GM19395 (cell line): ENCODE measurements around the gene ARHGAP23.

ENCODE experiments used
- ATAC-seq: cut with Tn5 transposase; IDR thresholded peaks from one replicate; pipeline ENCODE4 v1.9.1; 2021; ENCODE audit warnings: mild to moderate bottlenecking, moderate library complexity; ENCODE audit not compliant: unreplicated experiment

The ARHGAP23 gene

DNA sequence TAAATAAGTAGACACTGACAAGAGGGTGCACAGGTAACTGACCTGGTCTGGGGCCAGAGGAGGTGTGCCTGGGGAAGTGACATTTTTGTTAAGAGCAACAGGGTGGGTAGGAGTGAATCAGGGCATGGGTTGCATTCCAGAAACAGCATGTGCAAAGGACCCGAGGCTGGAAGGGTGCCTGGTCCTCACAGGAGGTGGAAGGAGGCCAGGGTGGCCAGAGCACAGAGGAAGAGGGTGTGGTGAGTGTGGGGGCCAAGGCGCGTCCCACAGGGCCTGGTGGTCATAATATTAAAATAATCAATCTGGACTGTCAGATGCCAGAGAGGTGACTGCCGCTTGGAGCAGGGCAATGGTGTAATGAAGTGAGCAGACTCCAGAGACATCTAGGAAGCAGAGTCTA, 14.3 kb downstream of the ARHGAP23 start:
- ATAC-seq, result no peak

DNA sequence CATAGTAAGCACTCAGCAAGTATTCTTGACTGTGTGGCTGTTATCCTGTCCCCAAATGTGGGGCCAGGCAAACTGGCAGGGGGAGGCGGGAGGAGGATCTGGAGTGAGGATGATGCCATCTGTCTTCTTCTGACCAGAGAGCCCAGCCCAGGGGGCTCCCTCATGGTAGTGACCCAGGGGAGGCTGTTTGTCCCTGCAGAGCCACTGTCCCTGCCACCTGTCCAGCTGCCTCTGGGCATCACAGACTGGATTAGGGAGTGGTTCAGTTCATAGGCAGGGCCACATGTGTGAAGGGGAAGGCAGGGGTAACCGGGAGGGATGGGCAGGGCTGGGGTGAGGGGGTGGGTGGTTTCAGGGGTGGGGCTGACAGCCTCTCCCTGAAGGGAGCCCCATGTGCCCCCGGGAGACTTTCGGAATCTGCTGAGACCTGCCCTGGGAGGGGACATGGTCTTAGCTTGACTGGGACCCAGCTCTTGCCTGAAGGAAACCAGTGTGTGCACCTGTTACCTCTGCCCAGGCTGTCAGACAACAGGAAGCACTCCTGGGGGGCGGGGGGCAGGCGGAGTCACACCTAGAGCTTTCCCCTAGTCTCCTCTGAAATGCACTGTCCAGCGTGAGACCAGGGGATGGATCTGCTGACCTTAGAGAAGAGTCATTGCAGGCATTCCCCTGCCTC, 15.2 kb downstream of the ARHGAP23 start:
- no peak for ATAC-seq

DNA sequence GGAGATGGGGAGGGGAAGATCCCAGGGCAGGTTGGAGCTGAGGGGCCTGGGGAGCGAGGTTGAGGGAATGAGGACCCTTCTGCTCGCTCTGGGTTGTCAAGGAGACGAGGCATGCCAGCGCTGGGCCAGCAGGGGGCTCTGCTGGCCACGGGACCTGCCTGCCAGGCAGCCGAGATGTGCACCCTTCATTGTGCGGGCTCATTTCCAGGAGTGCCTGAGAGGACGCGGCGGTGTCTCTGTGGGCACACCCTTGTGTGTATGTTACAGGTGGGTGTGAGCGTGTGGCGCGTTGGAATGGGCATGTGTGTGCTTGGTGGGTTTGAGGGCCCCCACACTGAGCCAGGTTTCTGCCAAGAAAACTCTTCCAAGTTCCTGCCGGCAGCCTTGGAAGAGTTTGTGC, 15.9 kb downstream of the ARHGAP23 start:
- no peak for ATAC-seq

DNA sequence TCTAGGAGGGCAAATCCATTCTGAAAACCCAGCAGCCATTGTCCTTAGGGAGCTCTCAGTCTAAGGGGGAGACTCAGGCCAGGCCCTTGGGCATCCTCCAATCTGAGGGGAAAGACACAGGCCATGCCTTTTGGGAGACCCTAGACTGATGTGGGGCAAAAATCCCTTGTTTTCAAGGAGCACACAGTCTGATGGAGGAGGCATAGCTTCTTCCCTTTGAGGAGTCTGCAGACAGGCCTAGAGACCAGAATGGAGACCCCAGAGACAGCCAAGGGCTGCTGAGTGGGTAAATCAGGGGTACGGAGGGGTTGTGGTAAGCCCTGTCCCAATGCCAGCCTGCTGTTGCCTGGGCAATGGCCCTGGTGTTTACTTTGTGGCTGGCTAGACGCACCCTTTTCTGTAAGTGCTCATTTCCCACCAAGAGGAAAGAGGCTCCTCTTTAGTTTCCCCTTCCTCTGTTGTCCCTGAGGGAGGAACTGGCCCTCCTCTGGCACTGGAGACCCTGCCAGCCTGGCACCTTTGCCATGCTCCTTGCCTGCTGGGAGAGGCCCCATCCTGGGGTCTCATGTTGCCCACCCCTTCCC, 19.3 kb downstream of the ARHGAP23 start:
- ATAC-seq, result no peak

DNA sequence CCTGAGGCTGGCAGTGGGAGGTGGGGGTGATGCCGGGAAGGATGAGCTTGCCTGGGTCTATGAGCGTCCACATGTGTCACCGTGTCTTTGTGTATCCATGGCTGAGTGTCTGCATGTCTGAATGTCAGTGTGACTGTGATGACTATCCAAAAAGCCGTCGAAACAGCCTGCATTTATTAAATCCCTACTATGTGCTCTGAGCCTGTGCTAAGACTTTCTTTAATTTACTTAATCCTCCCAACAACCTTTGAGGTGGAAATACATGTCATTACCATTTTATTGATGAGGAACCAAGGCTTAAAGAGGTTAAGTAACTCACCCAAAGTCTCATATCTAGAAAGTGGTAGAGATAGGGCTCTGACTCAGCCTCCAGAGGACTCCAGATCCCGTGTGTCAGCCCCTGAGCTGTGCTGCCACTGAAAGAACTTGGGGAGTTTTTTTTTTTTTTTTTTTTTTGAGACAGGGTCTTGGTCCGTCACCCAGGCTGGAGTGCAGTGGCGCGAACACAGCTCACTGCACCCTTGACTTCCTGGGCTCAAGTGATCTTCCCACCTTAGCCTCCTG, 20.0 kb downstream of the ARHGAP23 start:
- no peak for ATAC-seq

DNA sequence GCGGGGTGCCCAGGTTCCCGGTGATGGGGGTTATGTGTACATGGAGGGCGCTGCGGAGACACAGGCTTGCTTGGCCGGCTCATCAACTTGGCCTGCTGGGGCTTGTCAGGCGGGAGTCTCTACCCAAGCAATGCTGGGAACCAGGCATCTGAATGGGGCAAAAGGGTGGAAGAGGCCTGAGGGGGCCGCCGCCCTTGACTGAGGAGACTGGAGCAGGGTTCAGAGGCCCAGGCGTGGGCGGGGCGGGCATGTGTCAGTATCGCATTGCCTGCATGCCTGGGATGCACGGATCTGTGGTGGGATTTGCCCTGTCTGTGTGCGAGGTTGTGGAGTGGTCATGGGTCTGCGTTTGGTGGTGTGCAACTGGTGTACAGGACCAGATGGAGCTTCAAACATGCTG, 21.1 kb downstream of the ARHGAP23 start:
- no peak for ATAC-seq

DNA sequence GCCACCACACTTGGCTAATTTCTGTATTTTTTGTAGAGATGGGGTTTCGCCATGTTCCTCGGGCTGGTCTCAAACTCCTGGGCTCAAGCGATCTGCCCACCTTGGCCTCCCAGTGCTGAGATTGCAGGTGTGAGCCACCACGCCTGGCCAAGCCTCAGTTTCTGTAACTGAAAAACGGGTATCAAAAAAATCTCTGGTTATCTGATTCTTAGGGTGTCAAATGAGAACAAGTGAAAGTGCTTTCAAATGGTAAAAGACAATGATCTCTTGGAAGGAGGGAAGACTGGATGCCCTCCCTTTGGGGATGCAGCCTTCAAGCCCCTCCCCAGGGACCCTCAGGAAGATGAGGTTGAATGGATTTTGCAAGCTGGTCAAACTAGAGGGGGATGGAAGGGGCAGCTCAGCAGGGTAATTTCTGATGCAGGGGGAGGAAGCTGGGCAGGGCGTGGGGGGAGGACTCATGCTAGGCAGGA, 22.3 kb downstream of the ARHGAP23 start:
- no peak for ATAC-seq

DNA sequence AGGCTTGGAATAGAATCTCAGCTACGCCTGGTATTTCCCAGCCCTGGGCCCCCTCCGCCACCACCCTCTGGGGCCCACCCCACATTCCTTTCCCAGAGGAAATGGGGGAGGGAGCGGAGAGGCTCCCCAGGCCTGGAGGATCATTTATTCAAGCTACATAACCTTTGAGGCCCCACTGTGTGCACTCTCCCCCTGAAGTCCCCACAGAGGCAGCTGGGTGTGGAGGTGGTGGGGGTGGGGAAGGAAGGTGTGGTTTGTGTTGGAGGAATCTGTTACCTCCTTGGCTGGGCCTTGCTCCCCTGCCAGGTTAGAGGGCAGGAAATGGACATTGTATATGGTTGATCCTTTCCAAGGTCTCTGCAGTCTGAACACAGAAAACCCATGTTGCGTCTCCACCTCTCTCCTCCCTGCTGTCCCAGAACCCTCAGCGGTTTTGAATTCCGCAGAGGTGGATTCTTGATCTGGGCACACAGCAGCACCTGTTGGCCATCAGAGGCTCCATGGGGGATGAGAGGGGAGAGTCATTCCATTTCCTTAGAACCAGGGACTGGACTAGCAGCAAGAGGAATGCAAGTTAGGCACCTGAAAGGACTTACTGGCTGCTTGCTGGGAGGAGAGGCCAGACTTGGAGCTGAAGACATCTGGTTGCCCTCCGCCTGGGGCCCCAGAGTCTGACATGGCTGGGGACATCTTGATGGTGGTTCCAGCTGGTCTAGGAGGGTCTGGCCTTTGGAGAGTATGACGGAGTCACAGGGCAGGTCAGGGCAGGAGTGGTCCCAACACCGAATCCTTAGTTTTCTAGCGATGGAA, 23.0 kb downstream of the ARHGAP23 start:
- ATAC-seq, result no peak

DNA sequence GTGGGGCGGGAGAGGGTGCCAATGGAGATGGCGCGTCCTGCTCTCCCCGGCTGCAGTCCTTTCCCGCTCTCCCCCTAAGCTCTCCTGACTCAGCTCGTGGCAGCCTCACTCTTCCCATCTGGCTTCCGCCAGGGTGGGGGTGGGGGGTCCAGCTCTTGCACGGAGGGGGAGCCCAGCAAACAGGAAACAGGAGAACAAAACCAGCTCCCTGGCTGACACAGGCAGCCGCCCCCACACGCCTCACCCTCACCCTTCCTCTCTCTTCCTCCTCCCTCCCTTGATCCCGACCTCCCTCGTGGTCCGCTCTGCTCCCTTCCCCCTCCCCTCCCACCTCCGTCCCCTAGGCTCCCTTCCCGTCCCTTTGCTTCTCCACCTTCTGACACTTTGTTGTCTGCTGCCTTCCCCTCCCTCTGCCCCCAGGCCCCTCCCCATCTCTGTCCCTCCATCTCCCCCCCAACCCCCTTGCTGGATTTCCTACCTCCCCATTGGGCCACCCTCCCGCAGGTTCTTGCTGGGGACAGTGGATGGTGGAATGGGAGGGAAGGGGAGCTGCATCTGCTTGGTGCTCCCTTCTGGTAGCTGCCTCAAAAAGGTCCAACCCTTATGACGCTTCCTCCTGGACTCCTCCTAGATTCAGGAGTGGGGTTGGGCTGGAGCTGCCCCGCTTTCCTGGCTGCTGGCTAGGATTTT, 23.7 kb downstream of the ARHGAP23 start:
- no peak for ATAC-seq

DNA sequence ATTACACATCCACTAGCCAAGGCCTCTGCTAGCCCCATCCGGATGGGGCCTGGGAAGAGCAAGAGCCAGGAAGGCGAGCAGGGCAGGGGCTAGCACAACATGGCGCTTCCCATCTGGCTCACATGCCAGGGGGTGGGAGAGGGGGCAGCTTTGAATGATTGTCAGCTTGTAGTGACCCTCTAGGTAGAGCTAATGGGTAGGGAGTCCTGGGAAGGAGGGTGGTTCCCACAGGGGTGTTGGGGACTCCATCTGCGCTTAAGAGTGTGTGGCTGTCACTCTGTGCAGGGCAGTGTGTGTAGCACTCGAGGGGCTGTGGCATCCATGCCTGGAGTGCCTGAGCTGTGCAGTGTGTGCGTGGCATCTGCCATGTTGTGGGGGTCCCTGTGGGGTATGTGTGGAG, 24.5 kb downstream of the ARHGAP23 start:
- ATAC-seq, result no peak

DNA sequence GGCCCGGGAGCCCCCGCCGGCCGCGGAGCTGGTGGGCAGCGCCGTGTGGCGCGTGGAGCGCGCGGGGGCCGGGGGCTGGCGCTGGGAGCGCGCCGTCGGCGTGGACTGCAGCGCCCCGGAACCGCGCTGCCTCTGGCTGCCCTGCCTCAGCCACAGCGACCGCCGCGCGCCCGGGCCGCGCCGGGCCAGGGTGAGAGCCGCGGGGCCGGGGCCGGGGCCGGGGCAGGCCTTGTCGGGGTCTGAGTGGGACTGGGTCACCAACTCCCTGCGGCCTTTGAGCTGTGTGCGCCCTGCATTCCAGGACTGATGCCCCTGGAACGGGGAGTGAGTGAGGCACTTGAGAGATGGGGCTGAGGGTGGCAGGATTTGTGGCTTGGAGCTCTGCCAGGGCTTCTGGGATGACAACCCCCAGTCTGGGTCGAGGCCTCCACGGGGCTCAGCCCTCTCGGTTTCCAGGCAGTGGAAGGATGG, 25.7 kb downstream of the ARHGAP23 start:
- no peak for ATAC-seq

DNA sequence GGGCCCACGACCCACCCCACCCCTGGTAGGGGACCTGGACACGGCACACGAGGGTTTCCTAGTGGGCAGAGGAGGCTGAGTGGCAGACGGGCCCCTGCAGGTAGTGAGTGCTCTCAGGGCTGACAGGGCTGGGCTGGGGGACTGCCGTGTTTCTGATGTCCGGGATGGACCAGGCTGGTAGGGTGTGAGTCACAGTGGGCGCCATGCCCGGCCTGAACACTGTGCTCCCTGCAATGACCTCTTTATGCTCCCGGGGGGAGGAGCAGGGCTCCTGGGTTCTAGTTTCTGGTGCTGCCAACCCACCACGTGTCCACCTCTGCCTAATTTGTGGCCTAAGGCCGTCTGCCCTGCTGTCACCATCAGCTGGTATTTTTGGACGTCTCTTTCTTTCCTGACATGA, 26.3 kb downstream of the ARHGAP23 start:
- no peak for ATAC-seq

DNA sequence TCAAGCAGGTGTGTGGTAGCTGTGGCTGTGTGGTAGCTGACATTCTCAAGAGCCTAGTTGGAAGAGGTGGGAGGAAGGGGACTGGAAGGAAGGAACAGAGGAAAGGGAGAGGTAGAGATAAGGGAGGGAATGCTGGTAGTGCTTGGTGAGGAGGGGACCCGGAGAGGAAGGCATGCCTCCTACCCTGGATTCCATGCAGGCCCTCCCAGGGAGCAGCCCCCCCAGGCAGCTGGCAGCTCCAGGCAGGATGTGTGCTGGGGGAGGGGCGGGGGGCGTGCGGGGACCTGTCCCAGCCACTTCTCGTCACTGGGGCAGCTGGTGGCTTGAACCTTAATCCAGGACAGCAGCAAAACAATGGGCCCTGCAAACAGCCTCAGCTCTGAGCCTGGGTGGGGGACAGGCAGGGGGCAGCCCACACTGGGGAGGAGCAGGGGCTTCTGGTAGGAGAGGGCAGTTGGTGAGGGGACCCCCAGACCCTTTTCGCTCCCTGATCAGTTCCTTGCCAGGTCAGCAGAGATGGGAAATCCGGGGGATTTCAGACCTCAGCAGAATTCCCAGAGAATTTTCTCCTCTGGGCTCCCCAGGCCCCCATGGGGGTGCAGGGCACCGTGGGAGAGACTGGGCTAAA, 27.1 kb downstream of the ARHGAP23 start:
- no peak for ATAC-seq

DNA sequence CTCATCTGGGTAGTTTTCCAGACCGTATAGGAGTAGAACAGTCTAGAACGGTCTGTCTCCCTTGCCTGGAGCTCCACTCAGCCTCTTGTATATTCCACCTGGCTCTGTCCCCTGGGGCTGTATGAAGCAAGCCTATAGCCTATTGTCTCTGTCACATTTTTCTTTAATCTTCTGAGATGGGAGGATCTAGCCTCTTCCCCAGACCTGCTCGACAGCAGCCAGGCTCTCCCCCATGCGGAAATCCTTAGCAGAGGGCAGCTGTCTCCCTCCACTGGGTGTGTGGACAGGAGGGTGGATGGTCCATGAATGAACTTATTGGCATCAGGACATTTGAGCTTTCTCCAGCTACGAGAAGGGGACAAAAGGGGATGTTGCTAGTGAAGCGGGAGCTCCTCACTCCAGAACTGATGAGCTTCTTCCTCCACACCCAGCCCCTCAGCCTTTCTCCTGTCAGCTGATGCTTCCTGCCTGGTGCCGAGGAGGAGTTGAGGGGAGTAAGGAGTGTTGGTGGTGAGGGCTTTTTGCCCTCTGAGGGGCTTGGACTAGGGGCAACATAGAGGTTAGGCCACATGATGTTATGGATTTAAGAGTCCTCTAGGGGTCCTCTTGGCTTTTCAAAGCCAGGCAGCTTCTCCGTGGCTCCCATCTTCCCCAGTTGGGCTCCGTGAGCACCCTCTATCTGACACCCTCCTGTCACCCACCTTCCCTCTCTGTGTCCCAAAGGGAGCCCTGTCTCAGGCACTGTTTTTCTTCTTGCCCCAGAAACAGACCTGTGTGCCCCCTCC, 28.0 kb downstream of the ARHGAP23 start:
- ATAC-seq, result no peak

DNA sequence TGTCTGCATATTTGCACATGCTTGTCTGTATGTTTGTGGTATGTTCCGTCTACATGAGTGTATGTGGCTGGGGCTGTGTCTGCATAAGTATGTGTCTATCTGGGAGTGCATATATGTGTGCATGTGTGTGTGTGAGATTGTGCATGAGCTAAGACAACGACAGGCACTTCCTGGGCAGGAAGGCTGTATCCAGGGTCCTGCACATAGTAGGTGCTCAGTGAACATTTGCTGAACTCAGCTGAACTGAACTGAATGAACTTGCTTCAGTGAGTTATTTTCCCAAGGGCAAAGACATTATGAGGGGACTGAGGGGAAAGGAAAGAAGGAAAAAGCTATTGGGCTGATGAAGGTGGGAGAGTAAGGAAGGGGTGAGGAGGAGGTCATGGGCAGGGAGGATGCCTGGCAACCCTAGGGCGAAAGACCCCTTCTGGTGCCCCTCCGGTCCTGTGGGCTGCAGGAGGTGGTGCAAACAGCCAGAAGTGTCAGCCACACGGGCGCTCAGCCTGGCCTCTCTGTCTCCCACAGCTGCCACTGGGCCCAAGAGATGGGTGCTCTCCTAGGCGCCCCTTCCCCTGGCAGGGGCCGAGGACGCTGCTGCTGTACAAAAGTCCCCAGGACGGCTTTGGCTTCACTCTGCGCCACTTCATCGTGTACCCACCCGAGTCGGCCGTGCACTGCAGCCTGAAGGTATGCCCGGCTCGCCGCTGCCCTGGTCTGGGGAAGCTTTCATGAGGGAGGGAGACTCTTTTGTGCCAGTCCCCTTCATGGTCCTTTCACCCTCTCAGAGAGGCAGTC, 29.5 kb downstream of the ARHGAP23 start:
- ATAC-seq, result no peak

DNA sequence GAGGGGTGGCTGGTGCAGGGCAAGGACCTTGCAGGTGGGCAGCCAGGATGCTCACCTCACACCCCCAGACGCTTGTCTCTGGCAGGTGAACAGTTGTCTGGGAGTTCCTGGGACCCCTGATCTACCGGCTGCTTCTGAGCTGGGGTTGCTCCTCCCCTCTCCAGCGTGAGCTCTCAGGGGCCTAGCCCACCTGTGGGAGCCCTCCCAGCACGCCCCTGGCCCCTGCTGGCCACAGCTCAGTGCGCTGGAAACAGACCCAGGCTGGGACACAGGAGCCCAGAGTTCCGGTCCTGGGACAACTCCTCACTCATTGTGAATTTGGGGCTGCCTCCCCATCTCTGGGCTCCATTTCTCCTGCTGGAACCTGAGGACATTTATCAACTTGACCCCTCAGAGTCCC, 30.3 kb downstream of the ARHGAP23 start:
- ATAC-seq, result no peak

DNA sequence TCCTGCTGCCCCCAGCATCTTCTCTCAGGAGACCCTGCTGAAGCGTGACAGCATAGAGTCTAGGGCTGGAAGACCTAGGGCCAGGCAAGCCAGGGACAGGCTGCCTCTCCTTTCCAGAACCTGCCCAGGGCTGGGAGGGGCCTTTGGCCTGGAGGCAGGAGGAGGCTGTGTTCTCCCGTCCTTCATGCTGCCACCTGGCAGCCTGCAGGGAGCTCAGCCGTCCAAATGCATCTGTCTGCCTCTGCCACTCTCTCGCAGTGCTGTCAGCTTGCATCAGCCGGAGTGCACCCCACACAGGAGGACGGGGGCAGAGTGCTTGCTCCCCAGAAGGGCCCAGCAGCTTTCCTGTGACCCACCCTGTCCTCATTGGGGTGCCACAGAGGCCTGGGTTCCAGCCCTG, 31.3 kb downstream of the ARHGAP23 start:
- no peak for ATAC-seq

DNA sequence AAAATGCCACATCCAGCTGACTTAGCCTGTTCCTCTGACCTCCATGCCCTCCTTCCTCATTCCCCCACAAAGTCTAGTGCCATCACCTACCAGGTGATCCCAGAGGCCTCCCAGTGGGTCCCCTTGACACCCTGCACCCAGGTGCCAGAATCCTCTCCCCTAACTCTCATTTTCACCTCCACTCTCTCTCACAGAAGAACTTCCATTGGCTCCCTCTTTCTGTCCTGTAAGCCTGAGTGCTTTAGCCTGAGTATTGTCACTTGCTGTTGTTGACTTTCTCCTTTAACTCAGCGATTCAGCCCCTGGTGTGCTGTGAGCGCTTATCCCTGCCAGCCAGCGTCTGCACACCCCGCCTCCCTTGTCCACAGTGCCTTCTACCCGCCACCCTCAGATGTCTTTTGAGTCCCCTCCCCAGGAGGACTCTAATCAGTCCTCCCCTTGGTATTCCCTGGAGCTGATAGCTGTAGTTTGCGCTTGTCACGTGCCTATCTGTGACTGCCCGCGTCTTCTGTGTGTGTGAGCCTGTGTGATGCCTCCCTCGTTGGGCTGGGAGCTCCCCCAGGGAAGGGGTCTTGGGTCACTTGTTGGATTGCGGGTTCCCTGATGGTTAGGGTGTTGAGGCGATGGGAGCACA, 31.9 kb downstream of the ARHGAP23 start:
- ATAC-seq, result no peak
